Activated B cell treated with CpG ODN at 0.5 μM for 24 hours (primary cell): ENCODE data around the gene LRRC4B. TPM values are rescaled to one million over a fixed set of nuclear protein-coding genes. Genes with fewer than 3 reads are reported as not detected.

ENCODE experiments used
- ATAC-seq: fragments of 200-7000 bp; cut with Tn5 transposase; one replicate; pipeline ENCODE4 v1.10.0; 2021; ENCODE audit warnings: low read depth, mild to moderate bottlenecking, moderate library complexity
- CTCF ChIA-PET: fragments of 350-600 bp; sonication (Branson Sonifier 250); formaldehyde crosslinking; loops from one replicate; lab custom pipeline; 2021; ENCODE audit warnings: antibody characterized with exemption; lab: Charles Lee
- POLR2A ChIA-PET: fragments of 350-600 bp; sonication (Branson Sonifier 250); formaldehyde crosslinking; loops from one replicate; lab custom pipeline; 2021; ENCODE audit warnings: antibody characterized with exemption; lab: Charles Lee
- DNase-seq: peaks from one replicate; pipeline ENCODE4 v3.0.0; 2022
- H3K27ac Mint-ChIP-seq: one replicate; pipeline ENCODE4 v1.8.0; 2020; ENCODE audit warnings: mixed read lengths
- H3K27me3 Mint-ChIP-seq: one replicate; pipeline ENCODE4 v1.8.0; 2021; ENCODE audit warnings: mixed read lengths
- H3K36me3 Mint-ChIP-seq: one replicate; pipeline ENCODE4 v1.8.0; 2021; ENCODE audit warnings: low read depth, mixed read lengths
- H3K4me1 Mint-ChIP-seq: one replicate; pipeline ENCODE4 v1.8.0; 2021; ENCODE audit warnings: mixed read lengths
- H3K4me3 Mint-ChIP-seq: one replicate; pipeline ENCODE4 v1.8.0; 2020; ENCODE audit warnings: mild to moderate bottlenecking, mixed read lengths
- H3K9me3 Mint-ChIP-seq: one replicate; pipeline ENCODE4 v1.8.0; 2020; ENCODE audit warnings: mixed read lengths
- intact Hi-C: fragments of 100-400 bp; cut with micrococcal nuclease; formaldehyde crosslinking; loops from one replicate; pipeline ENCODE4 v1.15.1; 2024
- total RNA-seq: library from RNA; stranded (reverse); gene quantifications from 2 replicates; pipeline ENCODE4 v1.2.3, GENCODE V29; 2022
- TF ChIP-seq, protein P1 (sequence below): fragments of 200-600 bp; IDR thresholded peaks from one replicate; pipeline ENCODE4 v1.8.0; 2022; ENCODE audit warnings: antibody characterized with exemption, mild to moderate bottlenecking

LRRC4B gene
- total RNA-seq, 1 donor from 2014 or later: not detected

DNA sequence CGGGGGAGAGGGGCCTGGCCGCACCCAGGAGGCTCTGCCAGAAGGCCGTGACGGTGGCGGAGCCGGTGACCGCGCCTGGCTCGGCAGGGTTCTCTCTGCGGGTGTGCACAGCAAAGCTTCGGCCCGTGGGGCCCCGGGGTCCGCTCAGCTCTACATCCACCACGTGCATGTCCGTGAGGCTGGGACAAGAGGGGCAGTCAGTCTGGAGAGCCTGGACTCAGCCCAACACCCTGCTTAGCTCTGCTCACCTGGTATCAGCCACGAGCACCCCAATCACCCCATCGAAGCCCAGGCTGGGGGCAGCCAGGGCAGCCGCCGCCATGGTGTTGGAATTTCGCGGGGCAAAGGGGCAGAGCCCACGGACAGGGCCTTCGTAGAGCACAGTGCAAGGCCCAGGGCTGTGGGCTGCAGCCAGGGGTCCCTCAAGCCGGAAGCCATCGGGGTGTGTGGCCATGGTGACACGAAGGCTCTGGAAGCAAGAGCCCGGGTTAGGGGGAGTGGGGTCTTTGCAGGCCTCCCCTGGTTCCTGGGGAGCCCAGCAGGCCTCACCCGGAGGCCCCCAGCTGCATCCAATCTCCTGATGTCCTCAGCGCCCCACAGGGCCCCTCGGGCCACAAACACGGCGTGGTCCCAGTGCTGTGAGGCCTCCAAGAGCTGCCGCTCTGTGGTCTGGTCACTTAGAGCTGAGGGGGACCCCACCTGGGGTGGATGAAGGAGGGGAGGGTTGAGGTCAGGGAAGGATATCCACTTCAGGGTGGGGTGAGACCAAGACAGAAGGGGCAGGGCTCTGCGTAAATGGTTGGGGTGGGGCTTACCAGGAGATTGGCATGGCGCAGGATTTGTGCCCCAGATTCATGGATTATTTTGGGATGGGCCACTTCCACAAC is 55.9 kb downstream of the LRRC4B start:
- ChIA-PET CTCF (no interaction called here), POLR2A (interaction anchor here (0.6 to 2.0 kb wide), 6 partner anchors 96 to 633 kb away, joined by 3 to 12 read pairs (median 6); partner anchors contain the start of genes NR1H2 and NUP62)
- H3K9me3 Mint-ChIP-seq: no peaks in the 10 kb centered on the region
- no peak overlapping the region for H3K4me3 Mint-ChIP-seq
- DNase-seq: no peak
- H3K4me1 Mint-ChIP-seq: peaks cover 13% of the 10 kb centered on the region
- peaks cover 8% of the 10 kb centered on the region for H3K36me3 Mint-ChIP-seq
- TF ChIP-seq, protein P1, sequence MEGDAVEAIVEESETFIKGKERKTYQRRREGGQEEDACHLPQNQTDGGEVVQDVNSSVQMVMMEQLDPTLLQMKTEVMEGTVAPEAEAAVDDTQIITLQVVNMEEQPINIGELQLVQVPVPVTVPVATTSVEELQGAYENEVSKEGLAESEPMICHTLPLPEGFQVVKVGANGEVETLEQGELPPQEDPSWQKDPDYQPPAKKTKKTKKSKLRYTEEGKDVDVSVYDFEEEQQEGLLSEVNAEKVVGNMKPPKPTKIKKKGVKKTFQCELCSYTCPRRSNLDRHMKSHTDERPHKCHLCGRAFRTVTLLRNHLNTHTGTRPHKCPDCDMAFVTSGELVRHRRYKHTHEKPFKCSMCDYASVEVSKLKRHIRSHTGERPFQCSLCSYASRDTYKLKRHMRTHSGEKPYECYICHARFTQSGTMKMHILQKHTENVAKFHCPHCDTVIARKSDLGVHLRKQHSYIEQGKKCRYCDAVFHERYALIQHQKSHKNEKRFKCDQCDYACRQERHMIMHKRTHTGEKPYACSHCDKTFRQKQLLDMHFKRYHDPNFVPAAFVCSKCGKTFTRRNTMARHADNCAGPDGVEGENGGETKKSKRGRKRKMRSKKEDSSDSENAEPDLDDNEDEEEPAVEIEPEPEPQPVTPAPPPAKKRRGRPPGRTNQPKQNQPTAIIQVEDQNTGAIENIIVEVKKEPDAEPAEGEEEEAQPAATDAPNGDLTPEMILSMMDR: no peak
- intact Hi-C loops: no loop called here
- H3K27ac Mint-ChIP-seq: no peak overlapping the region
- peaks cover 5% of the 10 kb centered on the region for H3K27me3 Mint-ChIP-seq
- no peak for ATAC-seq

DNA sequence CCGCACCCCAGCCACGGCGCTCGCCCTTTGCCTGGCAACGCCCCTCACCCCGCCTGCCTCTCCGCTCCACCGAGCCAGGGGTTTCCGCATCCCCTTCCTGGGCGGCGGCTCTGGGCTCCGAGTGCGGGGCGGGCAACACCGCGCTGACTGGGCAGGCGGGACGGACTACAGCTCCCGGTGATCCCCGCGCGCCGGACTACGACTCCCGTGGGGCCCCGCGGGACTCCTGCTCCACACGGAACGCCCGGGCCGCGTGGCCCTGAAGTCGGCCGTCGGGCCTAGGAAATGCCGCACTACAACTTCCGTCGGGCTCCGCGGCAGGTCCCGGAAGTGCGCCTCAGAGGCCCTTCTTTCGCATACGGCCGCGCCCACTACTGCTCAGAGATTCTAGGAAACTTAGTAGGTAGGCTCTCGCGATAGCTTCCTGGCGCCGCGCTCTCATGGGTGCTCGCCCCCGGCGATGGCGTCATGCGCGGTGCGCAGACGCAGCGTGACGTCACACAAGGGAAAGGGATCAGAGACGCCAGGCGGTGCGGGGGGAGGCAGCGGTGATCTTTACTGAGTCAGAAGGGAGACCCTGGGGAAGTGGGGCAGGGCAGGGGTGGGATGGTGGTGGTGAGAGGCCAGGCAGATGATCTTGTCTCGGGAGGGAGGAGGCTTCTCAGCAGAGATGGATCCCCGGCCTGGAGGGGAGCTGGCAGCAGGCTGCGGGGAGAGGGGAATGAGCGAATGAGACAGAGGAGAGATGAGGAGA is 57.0 kb downstream of the LRRC4B start, which contains the start of gene JOSD2:
Gene JOSD2 (minus strand): TSS at position 123 of the 754 bp plus-strand sequence. CDS start 760 bp downstream, outside the sequence.
- ATAC-seq: peak; percentile 94
- ChIA-PET CTCF (interaction anchor here (0.9 to 1.0 kb wide), 3 partner anchors 51 to 411 kb away, joined by 4 read pairs; no protein-coding TSS in a partner anchor), POLR2A (interaction anchor here (0.6 to 2.0 kb wide), 22 partner anchors 32 to 667 kb away, joined by 3 to 12 read pairs (median 5); partner anchors contain the start of genes KCNC3, NR1H2, NUP62 and POLD1)
- intact Hi-C loops: loop anchor here (1.0 to 2.0 kb wide), 11 partner anchors 35 to 634 kb away; partner anchors contain the start of genes AKT1S1, CTU1, EMC10 and GARIN5A
- peak; percentile 96 for DNase-seq
- Mint-ChIP-seq H3K27me3 (peaks cover 5% of the 10 kb centered on the region), H3K27ac (peak within 1 kb of the TSS; percentile 93), H3K36me3 (peaks cover 11% of the 10 kb centered on the region), H3K9me3 (no peaks in the 10 kb centered on the region), H3K4me1 (peaks cover 13% of the 10 kb centered on the region), H3K4me3 (peak within 1 kb of the TSS; percentile 89)
- TF ChIP-seq, protein P1: no peak

DNA sequence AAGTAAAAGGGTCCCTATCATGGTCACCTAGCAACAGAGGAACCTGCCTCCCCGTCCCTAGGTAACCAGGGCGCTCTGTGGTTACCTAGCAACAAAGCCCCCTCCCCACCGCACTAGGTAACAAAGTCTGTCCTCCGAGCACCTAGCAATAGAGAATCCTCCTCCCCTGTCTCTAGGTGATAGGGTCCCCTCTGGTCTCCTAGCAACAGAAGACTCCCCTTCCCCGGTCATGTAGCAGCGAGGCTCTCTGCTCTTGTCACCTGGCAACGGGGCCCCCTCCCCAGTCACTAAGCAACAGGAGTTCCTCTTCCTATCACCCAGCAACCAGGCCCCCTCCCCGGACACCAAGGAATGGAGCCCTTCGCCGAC is 57.6 kb downstream of the LRRC4B start:
- H3K36me3 Mint-ChIP-seq: peaks cover 13% of the 10 kb centered on the region
- H3K27ac Mint-ChIP-seq: peak overlapping the region; percentile 93
- ATAC-seq (no peak), DNase-seq (no peak)
- ChIA-PET CTCF (interaction anchor here (0.9 to 1.0 kb wide), 3 partner anchors 50 to 412 kb away, joined by 4 read pairs; no protein-coding TSS in a partner anchor), POLR2A (interaction anchor here (0.6 to 2.0 kb wide), 19 partner anchors 32 to 667 kb away, joined by 3 to 12 read pairs (median 5); partner anchors contain the start of genes KCNC3, NR1H2, NUP62 and POLD1)
- H3K4me1 Mint-ChIP-seq: peaks cover 13% of the 10 kb centered on the region
- intact Hi-C loops: loop anchor here (1.0 to 2.0 kb wide), 11 partner anchors 34 to 634 kb away; partner anchors contain the start of genes AKT1S1, CTU1, EMC10 and GARIN5A
- peak overlapping the region; percentile 89 for H3K4me3 Mint-ChIP-seq
- H3K27me3 Mint-ChIP-seq: peaks cover 5% of the 10 kb centered on the region
- H3K9me3 Mint-ChIP-seq: no peaks in the 10 kb centered on the region
- TF ChIP-seq, protein P1: no peak

DNA sequence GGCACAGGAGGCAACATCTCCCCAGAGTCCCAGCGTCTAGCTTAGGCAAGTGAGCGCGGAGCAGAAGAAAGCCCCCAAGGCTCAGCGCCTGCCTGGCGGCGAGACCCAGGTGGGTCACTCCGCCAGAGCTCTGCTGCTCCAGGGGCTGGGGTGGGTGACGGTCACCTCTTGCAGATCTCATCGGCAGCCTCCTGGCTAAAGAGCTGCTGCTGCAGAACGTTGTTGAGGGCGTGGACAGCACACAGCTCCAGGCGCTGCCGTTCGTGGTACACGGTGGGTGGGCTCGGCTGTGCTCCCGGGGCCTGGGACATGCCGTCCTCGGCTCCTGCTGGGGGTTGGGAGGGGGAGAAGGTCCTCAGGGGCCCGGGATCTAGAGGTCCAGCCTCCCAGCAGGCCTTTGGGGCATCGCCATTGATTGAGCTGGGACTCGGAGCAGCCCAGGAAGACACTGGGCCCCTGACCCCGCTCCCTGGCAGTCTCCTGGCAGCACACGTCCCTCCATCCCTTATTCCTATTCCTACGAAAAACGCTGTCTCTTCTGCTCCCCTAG is 58.0 kb downstream of the LRRC4B start:
- peak overlapping the region; percentile 93 for H3K27ac Mint-ChIP-seq
- DNase-seq (no peak), ATAC-seq (no peak)
- POLR2A ChIA-PET: interaction anchor here (0.6 to 2.0 kb wide), 10 partner anchors 31 to 666 kb away, joined by 3 to 12 read pairs (median 4); partner anchors contain the start of genes NR1H2 and POLD1
- no peaks in the 10 kb centered on the region for H3K9me3 Mint-ChIP-seq
- H3K4me1 Mint-ChIP-seq: peaks cover 13% of the 10 kb centered on the region
- TF ChIP-seq, protein P1: no peak
- intact Hi-C loops: loop anchor here (2.0 kb wide), 2 partner anchors 485 to 633 kb away; partner anchors contain the start of genes AKT1S1, TBC1D17 and VRK3
- peak overlapping the region; percentile 89 for H3K4me3 Mint-ChIP-seq
- peaks cover 5% of the 10 kb centered on the region for H3K27me3 Mint-ChIP-seq
- CTCF ChIA-PET: no interaction called here
- H3K36me3 Mint-ChIP-seq: peaks cover 16% of the 10 kb centered on the region
